ENCODE data around the gene KDM4C. TPM values are rescaled to one million over a fixed set of nuclear protein-coding genes. Genes with fewer than 3 reads are reported as not detected.

The KDM4C gene
- total and polyA plus RNA-seq, 5 donors from 2014 or later = 27.9 to 99.0 (median 32.0) TPM

- H3K4me1 Mint-ChIP-seq = peaks cover 20 to 29% (median 21%) of the 10 kb centered on the region in 4 donors
- H3K27ac Mint-ChIP-seq = no peak overlapping the region
- H3K27ac ChIP-seq (ENCODE audit: insufficient read depth, low read length, poor library complexity, severe bottlenecking) = no peak overlapping the region
- H3K4me3 ChIP-seq (ENCODE audit: low read depth, low read length) = no peak overlapping the region
- peaks cover 15% of the 10 kb centered on the region for H3K36me3 Mint-ChIP-seq
- H3K27me3 ChIP-seq (ENCODE audit: control insufficient read depth, insufficient read depth, low read length) = no peaks in the 10 kb centered on the region
- no peaks in the 10 kb centered on the region for H3K27me3 Mint-ChIP-seq
- H3K9me3 ChIP-seq (ENCODE audit: control insufficient read depth in 2 of 2, low read length in 2 of 2) = no peaks in the 10 kb centered on the region
- H3K36me3 ChIP-seq (ENCODE audit: control insufficient read depth, insufficient read depth, low read length) = peaks cover 3% of the 10 kb centered on the region
- H3K9me3 Mint-ChIP-seq = peaks cover 0 to 3% (median 0%) of the 10 kb centered on the region in 7 donors
- H3K4me1 ChIP-seq (ENCODE audit: control insufficient read depth, insufficient read depth, low read length, poor library complexity, severe bottlenecking) = no peaks in the 10 kb centered on the region
- DNase-seq (no peak), ATAC-seq (ENCODE audit: low read depth in 2 of 2) (no peak)
- H3K4me3 Mint-ChIP-seq = no peak overlapping the region
Measured at GRCh38 chr9:6937209-6937608, 179.4 kb downstream of the KDM4C start.

- H3K27ac ChIP-seq (ENCODE audit: insufficient read depth, low read length, poor library complexity, severe bottlenecking) = no peak overlapping the region
- no peak for DNase-seq
Measured at GRCh38 chr9:6938447-6938846, 180.7 kb downstream of the KDM4C start.

GRCh38 chr9:6938873-6939272 lies 181.1 kb downstream of the KDM4C start:
- H3K27me3 Mint-ChIP-seq = no peaks in the 10 kb centered on the region
- peaks cover 5% of the 10 kb centered on the region for H3K36me3 ChIP-seq (ENCODE audit: control insufficient read depth, insufficient read depth, low read length)
- no peaks in the 10 kb centered on the region for H3K9me3 Mint-ChIP-seq
- H3K27ac Mint-ChIP-seq = no peak overlapping the region
- H3K36me3 Mint-ChIP-seq = peaks cover 19% of the 10 kb centered on the region
- no peaks in the 10 kb centered on the region for H3K4me1 ChIP-seq (ENCODE audit: control insufficient read depth, insufficient read depth, low read length, poor library complexity, severe bottlenecking)
- no peak overlapping the region for H3K4me3 Mint-ChIP-seq
- ATAC-seq (ENCODE audit: low read depth in 2 of 2) = no peak
- H3K27ac ChIP-seq (ENCODE audit: insufficient read depth, low read length, poor library complexity, severe bottlenecking) = no peak overlapping the region
- peaks cover 21 to 36% (median 29%) of the 10 kb centered on the region in 4 donors for H3K4me1 Mint-ChIP-seq
- no peak overlapping the region for H3K4me3 ChIP-seq (ENCODE audit: low read depth, low read length)
- no peaks in the 10 kb centered on the region for H3K27me3 ChIP-seq (ENCODE audit: control insufficient read depth, insufficient read depth, low read length)
- no peak for DNase-seq
- H3K9me3 ChIP-seq (ENCODE audit: control insufficient read depth in 2 of 2, low read length in 2 of 2) = no peaks in the 10 kb centered on the region

More at GRCh38 chr9:6938447-6938846, 180.7 kb downstream of the KDM4C start:
- H3K36me3 ChIP-seq (ENCODE audit: control insufficient read depth, insufficient read depth, low read length) = peaks cover 5% of the 10 kb centered on the region
- no peak overlapping the region for H3K4me3 Mint-ChIP-seq
- no peak overlapping the region for H3K4me3 ChIP-seq (ENCODE audit: low read depth, low read length)
- H3K27ac Mint-ChIP-seq = no peak overlapping the region
- no peaks in the 10 kb centered on the region for H3K27me3 ChIP-seq (ENCODE audit: control insufficient read depth, insufficient read depth, low read length)
- H3K4me1 ChIP-seq (ENCODE audit: control insufficient read depth, insufficient read depth, low read length, poor library complexity, severe bottlenecking) = no peaks in the 10 kb centered on the region
- H3K9me3 ChIP-seq (ENCODE audit: control insufficient read depth in 2 of 2, low read length in 2 of 2) = no peaks in the 10 kb centered on the region
- H3K27me3 Mint-ChIP-seq = no peaks in the 10 kb centered on the region
- H3K4me1 Mint-ChIP-seq = peaks cover 19 to 32% (median 26%) of the 10 kb centered on the region in 4 donors
- ATAC-seq (ENCODE audit: low read depth in 2 of 2) = no peak
- peaks cover 0 to 2% (median 0%) of the 10 kb centered on the region in 7 donors for H3K9me3 Mint-ChIP-seq
- peaks cover 18% of the 10 kb centered on the region for H3K36me3 Mint-ChIP-seq

- H3K9me3 ChIP-seq (ENCODE audit: control insufficient read depth in 2 of 2, low read length in 2 of 2) = no peaks in the 10 kb centered on the region
- no peak overlapping the region for H3K4me3 ChIP-seq (ENCODE audit: low read depth, low read length)
- DNase-seq = no peak
- H3K4me1 Mint-ChIP-seq = peaks cover 24 to 41% (median 39%) of the 10 kb centered on the region in 4 donors
- H3K27me3 ChIP-seq (ENCODE audit: control insufficient read depth, insufficient read depth, low read length) = no peaks in the 10 kb centered on the region
- H3K27me3 Mint-ChIP-seq = no peaks in the 10 kb centered on the region
- peak overlapping the region in 1 of 3 donors; percentile 1 for H3K27ac Mint-ChIP-seq
- H3K36me3 ChIP-seq (ENCODE audit: control insufficient read depth, insufficient read depth, low read length) = peaks cover 5% of the 10 kb centered on the region
- ATAC-seq (ENCODE audit: low read depth in 2 of 2) = no peak
- H3K36me3 Mint-ChIP-seq = peaks cover 22% of the 10 kb centered on the region
- H3K9me3 Mint-ChIP-seq = no peaks in the 10 kb centered on the region
- H3K4me1 ChIP-seq (ENCODE audit: control insufficient read depth, insufficient read depth, low read length, poor library complexity, severe bottlenecking) = no peaks in the 10 kb centered on the region
- H3K27ac ChIP-seq (ENCODE audit: insufficient read depth, low read length, poor library complexity, severe bottlenecking) = no peak overlapping the region
- H3K4me3 Mint-ChIP-seq = no peak overlapping the region
Measured at GRCh38 chr9:6941501-6941900, 183.7 kb downstream of the KDM4C start.

- Histone ChIP-seq H3K27ac (ENCODE audit: insufficient read depth, low read length, poor library complexity, severe bottlenecking) (no peak overlapping the region), H3K4me1 (ENCODE audit: control insufficient read depth, insufficient read depth, low read length, poor library complexity, severe bottlenecking) (no peaks in the 10 kb centered on the region), H3K36me3 (ENCODE audit: control insufficient read depth, insufficient read depth, low read length) (peaks cover 5% of the 10 kb centered on the region), H3K27me3 (ENCODE audit: control insufficient read depth, insufficient read depth, low read length) (no peaks in the 10 kb centered on the region), H3K9me3 (ENCODE audit: control insufficient read depth in 2 of 2, low read length in 2 of 2) (no peaks in the 10 kb centered on the region), H3K4me3 (ENCODE audit: low read depth, low read length) (no peak overlapping the region)
- DNase-seq (no peak), ATAC-seq (ENCODE audit: low read depth in 2 of 2) (no peak)
- Mint-ChIP-seq H3K27ac (no peak overlapping the region), H3K36me3 (peaks cover 22% of the 10 kb centered on the region), H3K27me3 (no peaks in the 10 kb centered on the region), H3K9me3 (no peaks in the 10 kb centered on the region), H3K4me1 (peaks cover 16 to 39% (median 36%) of the 10 kb centered on the region in 4 donors), H3K4me3 (no peak overlapping the region)
Measured at GRCh38 chr9:6942406-6942805, 184.6 kb downstream of the KDM4C start.

- Mint-ChIP-seq H3K36me3 (peaks cover 28% of the 10 kb centered on the region), H3K4me3 (no peak overlapping the region), H3K27ac (peak overlapping the region in 1 of 3 donors; percentile 12), H3K4me1 (peaks cover 16 to 44% (median 38%) of the 10 kb centered on the region in 4 donors), H3K9me3 (no peaks in the 10 kb centered on the region), H3K27me3 (no peaks in the 10 kb centered on the region)
- H3K4me1 ChIP-seq (ENCODE audit: control insufficient read depth, insufficient read depth, low read length, poor library complexity, severe bottlenecking) = no peaks in the 10 kb centered on the region
- no peaks in the 10 kb centered on the region for H3K9me3 ChIP-seq (ENCODE audit: control insufficient read depth in 2 of 2, low read length in 2 of 2)
- peaks cover 7% of the 10 kb centered on the region for H3K36me3 ChIP-seq (ENCODE audit: control insufficient read depth, insufficient read depth, low read length)
- H3K27ac ChIP-seq (ENCODE audit: insufficient read depth, low read length, poor library complexity, severe bottlenecking) = no peak overlapping the region
- no peak for DNase-seq
- H3K27me3 ChIP-seq (ENCODE audit: control insufficient read depth, insufficient read depth, low read length) = no peaks in the 10 kb centered on the region
- ATAC-seq (ENCODE audit: low read depth in 2 of 2) = no peak
- H3K4me3 ChIP-seq (ENCODE audit: low read depth, low read length) = no peak overlapping the region
Measured at GRCh38 chr9:6943293-6943692, 185.5 kb downstream of the KDM4C start.

- DNase-seq (no peak), ATAC-seq (ENCODE audit: low read depth in 2 of 2) (no peak)
- Histone ChIP-seq H3K4me3 (ENCODE audit: low read depth, low read length) (no peak overlapping the region), H3K4me1 (ENCODE audit: control insufficient read depth, insufficient read depth, low read length, poor library complexity, severe bottlenecking) (no peaks in the 10 kb centered on the region), H3K27ac (ENCODE audit: insufficient read depth, low read length, poor library complexity, severe bottlenecking) (no peak overlapping the region), H3K36me3 (ENCODE audit: control insufficient read depth, insufficient read depth, low read length) (peaks cover 7% of the 10 kb centered on the region), H3K27me3 (ENCODE audit: control insufficient read depth, insufficient read depth, low read length) (no peaks in the 10 kb centered on the region), H3K9me3 (ENCODE audit: control insufficient read depth in 2 of 2, low read length in 2 of 2) (no peaks in the 10 kb centered on the region)
- H3K27ac Mint-ChIP-seq = peak overlapping the region in 1 of 3 donors; percentile 12
- no peaks in the 10 kb centered on the region for H3K27me3 Mint-ChIP-seq
- peaks cover 9 to 42% (median 38%) of the 10 kb centered on the region in 4 donors for H3K4me1 Mint-ChIP-seq
- H3K4me3 Mint-ChIP-seq = no peak overlapping the region
- peaks cover 28% of the 10 kb centered on the region for H3K36me3 Mint-ChIP-seq
- no peaks in the 10 kb centered on the region for H3K9me3 Mint-ChIP-seq
Measured at GRCh38 chr9:6944093-6944551, 186.3 kb downstream of the KDM4C start.

- Histone ChIP-seq H3K4me1 (ENCODE audit: control insufficient read depth, insufficient read depth, low read length, poor library complexity, severe bottlenecking) (no peaks in the 10 kb centered on the region), H3K27ac (ENCODE audit: insufficient read depth, low read length, poor library complexity, severe bottlenecking) (no peak overlapping the region), H3K27me3 (ENCODE audit: control insufficient read depth, insufficient read depth, low read length) (no peaks in the 10 kb centered on the region), H3K36me3 (ENCODE audit: control insufficient read depth, insufficient read depth, low read length) (peaks cover 7% of the 10 kb centered on the region), H3K4me3 (ENCODE audit: low read depth, low read length) (no peak overlapping the region), H3K9me3 (ENCODE audit: control insufficient read depth in 2 of 2, low read length in 2 of 2) (no peaks in the 10 kb centered on the region)
- no peak for ATAC-seq (ENCODE audit: low read depth in 2 of 2)
- Mint-ChIP-seq H3K4me3 (no peak overlapping the region), H3K27ac (peak overlapping the region; percentile 2 to 94 (median 12)), H3K9me3 (peaks cover 0 to 1% (median 0%) of the 10 kb centered on the region in 7 donors), H3K27me3 (no peaks in the 10 kb centered on the region), H3K4me1 (peaks cover 9 to 40% (median 33%) of the 10 kb centered on the region in 4 donors), H3K36me3 (peaks cover 28% of the 10 kb centered on the region)
- DNase-seq = no peak
Measured at GRCh38 chr9:6944896-6945295, 187.1 kb downstream of the KDM4C start.

All from CD4-positive, CD25-positive, alpha-beta regulatory T cell (primary cell).